PC-3 (cell line): ENCODE data around the gene BCCIP. TPM values are rescaled to one million over a fixed set of nuclear protein-coding genes. Genes with fewer than 3 reads are reported as not detected.

Source experiments
- ATAC-seq: fragments of 200-7000 bp; cut with Tn5 transposase; 2 replicates; pipeline ENCODE4 v1.9.1; 2020; ENCODE audit warnings: mild to moderate bottlenecking, moderate library complexity
- BruUV-seq: library from RNA; stranded (reverse); fragments of 400-500 nt; replicated peaks from 2 replicates; lab custom pipeline; 2021; lab: Mats Ljungman, UMichigan
- CTCF ChIA-PET: fragments of 300-600 bp; sonication (Branson Sonifier 250); formaldehyde crosslinking; loops from one replicate; lab custom pipeline; 2022; ENCODE audit warnings: antibody characterized with exemption; lab: Charles Lee
- POLR2A ChIA-PET: fragments of 300-600 bp; sonication (Branson Sonifier 250); formaldehyde crosslinking; loops from one replicate; lab custom pipeline; 2022; ENCODE audit warnings: antibody characterized with exemption; ENCODE audit not compliant: unreplicated experiment; lab: Charles Lee
- DNase-seq: peaks from one replicate; pipeline ENCODE4 v3.0.0-alpha.2; 2015
- H2AFZ ChIP-seq: fragments of 300-600 bp; sonication (generic); 2 replicates; pipeline ENCODE4 v1.6.0; 2016; ENCODE audit warnings: antibody characterized with exemption, low read length
- H3F3A ChIP-seq: fragments of 300-600 bp; sonication (generic); one replicate; pipeline ENCODE4 v1.6.0; 2017; ENCODE audit warnings: antibody characterized with exemption, low read length, control low read depth, mild to moderate bottlenecking; ENCODE audit not compliant: unreplicated experiment
- H3K27ac ChIP-seq: fragments of 300-600 bp; sonication (generic); 2 replicates; pipeline ENCODE4 v1.5.1; 2016; ENCODE audit warnings: mild to moderate bottlenecking, low read length
- H3K27me3 ChIP-seq: fragments of 300-600 bp; sonication (generic); 2 replicates; pipeline ENCODE4 v1.6.1; 2016; ENCODE audit warnings: low read length, mixed read lengths
- H3K36me3 ChIP-seq: fragments of 300-600 bp; sonication (generic); 2 replicates; pipeline ENCODE4 v1.6.1; 2016; ENCODE audit warnings: low read depth, mixed run types, low read length, mixed read lengths
- H3K4me1 ChIP-seq: fragments of 300-600 bp; sonication (generic); 2 replicates; pipeline ENCODE4 v1.5.1; 2016; ENCODE audit warnings: low read length; ENCODE audit not compliant: insufficient read depth
- H3K4me2 ChIP-seq: fragments of 300-600 bp; sonication (generic); 2 replicates; pipeline ENCODE4 v1.6.0; 2016; ENCODE audit warnings: low read length
- H3K4me3 ChIP-seq: fragments of 300-600 bp; sonication (generic); 2 replicates; pipeline ENCODE4 v1.5.1; 2016; ENCODE audit warnings: mild to moderate bottlenecking, low read length, mixed read lengths
- H3K79me2 ChIP-seq: fragments of 300-600 bp; sonication (generic); 2 replicates; pipeline ENCODE4 v1.6.1; 2017; ENCODE audit warnings: low read length, mixed read lengths
- H3K9ac ChIP-seq: fragments of 300-600 bp; sonication (generic); 2 replicates; pipeline ENCODE4 v1.6.0; 2016; ENCODE audit warnings: mild to moderate bottlenecking, low read length
- H3K9me2 ChIP-seq: fragments of 300-600 bp; sonication (generic); replicated peaks from 2 replicates; pipeline ENCODE4 v1.6.1; 2016; ENCODE audit warnings: mixed run types, low read length, mixed read lengths
- H3K9me3 ChIP-seq: fragments of 300-600 bp; sonication (generic); 2 replicates; pipeline ENCODE4 v1.6.1; 2016; ENCODE audit warnings: low read length, mixed read lengths
- H4K20me1 ChIP-seq: fragments of 300-600 bp; sonication (generic); 2 replicates; pipeline ENCODE4 v1.6.1; 2016; ENCODE audit warnings: low read length, mixed read lengths
- CTCF ChIP-seq: fragments of 300-600 bp; sonication (generic); conservative IDR thresholded peaks from 2 replicates; pipeline ENCODE4 v1.5.1; 2017; ENCODE audit warnings: antibody characterized with exemption, low read depth, mild to moderate bottlenecking, low read length
- EZH2 ChIP-seq: fragments of 300-600 bp; sonication (generic); IDR thresholded peaks from one replicate; pipeline ENCODE4 v1.6.1; 2017; ENCODE audit warnings: antibody characterized with exemption, mild to moderate bottlenecking, low read length; ENCODE audit not compliant: unreplicated experiment
- EZH2phosphoT487 ChIP-seq: fragments of 300-600 bp; sonication (generic); IDR thresholded peaks from 2 replicates; pipeline ENCODE4 v1.6.1; 2018; ENCODE audit warnings: mild to moderate bottlenecking, antibody characterized with exemption, low read length, borderline replicate concordance
- intact Hi-C: fragments of 100-400 bp; cut with micrococcal nuclease; formaldehyde crosslinking; loops from 2 replicates; pipeline ENCODE4 v1.9.0; 2023
- total RNA-seq: library from RNA; depleted of rRNA; stranded (reverse); fragments of >200 nt; gene quantifications from 2 replicates; pipeline ENCODE4 v1.2.3, GENCODE V29; 2014

Gene BCCIP
- total RNA-seq, 1 experiment from 2014 or later: 81.5 TPM

GRCh38 chr10:125802131-125802530, 21.2 kb upstream of the BCCIP start:
- POLR2A ChIA-PET: no interaction called here
- Histone ChIP-seq H3K27ac (no peak overlapping the region), H4K20me1 (no peaks in the 10 kb centered on the region), H3K36me3 (no peaks in the 10 kb centered on the region), H3K27me3 (no peaks in the 10 kb centered on the region), H3K9ac (no peak overlapping the region), H3K4me3 (no peak overlapping the region), H3K4me1 (no peaks in the 10 kb centered on the region), H3K9me3 (no peaks in the 10 kb centered on the region), H3K4me2 (no peak overlapping the region), H3K9me2 (no peaks in the 10 kb centered on the region), H3K79me2 (no peaks in the 10 kb centered on the region), H3F3A (no peaks in the 10 kb centered on the region), H2AFZ (no peak overlapping the region)
- ATAC-seq: no peak
- CTCF ChIA-PET: no interaction called here
- DNase-seq: no peak
- intact Hi-C loops: no loop called here
- no peak for TF ChIP-seq EZH2
- TF ChIP-seq EZH2phosphoT487: no peak
- no peak for TF ChIP-seq CTCF
- BruUV-seq: no TSS peak

- H3K79me2 ChIP-seq: no peaks in the 10 kb centered on the region
- BruUV-seq: no TSS peak
- H2AFZ ChIP-seq: no peak overlapping the region
- ATAC-seq: no peak
- intact Hi-C loops: no loop called here
- no peaks in the 10 kb centered on the region for H3K27me3 ChIP-seq
- H3K4me3 ChIP-seq: no peak overlapping the region
- H3K9me3 ChIP-seq: no peaks in the 10 kb centered on the region
- H3F3A ChIP-seq: no peaks in the 10 kb centered on the region
- no peak overlapping the region for H3K9ac ChIP-seq
- ChIA-PET POLR2A (no interaction called here), CTCF (no interaction called here)
- H3K4me2 ChIP-seq: no peak overlapping the region
- H4K20me1 ChIP-seq: no peaks in the 10 kb centered on the region
- TF ChIP-seq EZH2phosphoT487 (no peak), CTCF (no peak), EZH2 (no peak)
- H3K27ac ChIP-seq: no peak overlapping the region
- H3K4me1 ChIP-seq: no peaks in the 10 kb centered on the region
- H3K9me2 ChIP-seq: no peaks in the 10 kb centered on the region
- no peak for DNase-seq
- H3K36me3 ChIP-seq: no peaks in the 10 kb centered on the region
These were observed 20.6 kb upstream of the BCCIP start for GRCh38 chr10:125802739-125803138.

- Histone ChIP-seq H3K4me2 (no peak overlapping the region), H3K27ac (peak overlapping the region; percentile 9; the same call in 1 of the 2 replicates), H2AFZ (no peak overlapping the region), H3K9me3 (no peaks in the 10 kb centered on the region), H3K4me1 (no peaks in the 10 kb centered on the region), H3K79me2 (no peaks in the 10 kb centered on the region), H3K27me3 (no peaks in the 10 kb centered on the region), H3K9ac (no peak overlapping the region), H3K4me3 (no peak overlapping the region), H3K36me3 (peaks cover 11% of the 10 kb centered on the region), H4K20me1 (no peaks in the 10 kb centered on the region), H3K9me2 (no peaks in the 10 kb centered on the region), H3F3A (no peaks in the 10 kb centered on the region)
- POLR2A ChIA-PET: no interaction called here
- intact Hi-C loops: no loop called here
- DNase-seq (no peak), ATAC-seq (no peak; the same call in 1 of the 2 replicates)
- no peak for TF ChIP-seq EZH2
- TF ChIP-seq EZH2phosphoT487: no peak
- no peak for TF ChIP-seq CTCF
- CTCF ChIA-PET: no interaction called here
- no TSS peak for BruUV-seq
These were observed 15.3 kb upstream of the BCCIP start for GRCh38 chr10:125808047-125808446.
